SJSA1 (cell line): Measurements from ENCODE around the gene SIPA1L2. TPM values are rescaled to one million over a fixed set of nuclear protein-coding genes. Genes with fewer than 3 reads are reported as not detected.

ENCODE experiments used
- DNase-seq, 2 experiments: peaks; one replicate each; pipeline ENCODE4 v3.0.0-alpha.2; 2015 to 2020; ENCODE audit warnings: low spot score in 2 of 2, low read depth in 1 of 2
- H3K27ac ChIP-seq: fragments of 250-450 bp; sonication (Bioruptor Pico); 2 replicates; pipeline ENCODE4 v1.5.1; 2020; ENCODE audit warnings: mild to moderate bottlenecking, moderate library complexity
- H3K27me3 ChIP-seq: fragments of 250-450 bp; sonication (Bioruptor Pico); replicated peaks from 2 replicates; pipeline ENCODE4 v1.5.1; 2020; ENCODE audit warnings: mild to moderate bottlenecking, moderate library complexity
- H3K36me3 ChIP-seq: fragments of 250-450 bp; sonication (Bioruptor Pico); 2 replicates; pipeline ENCODE4 v1.5.1; 2020; ENCODE audit warnings: mild to moderate bottlenecking
- H3K4me1 ChIP-seq: fragments of 250-450 bp; sonication (Bioruptor Pico); replicated peaks from 2 replicates; pipeline ENCODE4 v1.6.1; 2021; ENCODE audit warnings: mild to moderate bottlenecking
- H3K4me3 ChIP-seq: fragments of 250-450 bp; sonication (Bioruptor Pico); 2 replicates; pipeline ENCODE4 v1.5.1; 2020; ENCODE audit warnings: mild to moderate bottlenecking
- H3K9me3 ChIP-seq: fragments of 250-450 bp; sonication (Bioruptor Pico); replicated peaks from 2 replicates; pipeline ENCODE4 v1.5.1; 2020; ENCODE audit warnings: mild to moderate bottlenecking
- total RNA-seq: library from RNA; depleted of rRNA; stranded (reverse); fragments of >200 nt; shearing (Covaris generic); gene quantifications from 2 replicates; pipeline ENCODE4 v1.2.3, GENCODE V29; 2014

Gene SIPA1L2
- total RNA-seq, 1 experiment from 2014 or later = 10.4 TPM

DNA sequence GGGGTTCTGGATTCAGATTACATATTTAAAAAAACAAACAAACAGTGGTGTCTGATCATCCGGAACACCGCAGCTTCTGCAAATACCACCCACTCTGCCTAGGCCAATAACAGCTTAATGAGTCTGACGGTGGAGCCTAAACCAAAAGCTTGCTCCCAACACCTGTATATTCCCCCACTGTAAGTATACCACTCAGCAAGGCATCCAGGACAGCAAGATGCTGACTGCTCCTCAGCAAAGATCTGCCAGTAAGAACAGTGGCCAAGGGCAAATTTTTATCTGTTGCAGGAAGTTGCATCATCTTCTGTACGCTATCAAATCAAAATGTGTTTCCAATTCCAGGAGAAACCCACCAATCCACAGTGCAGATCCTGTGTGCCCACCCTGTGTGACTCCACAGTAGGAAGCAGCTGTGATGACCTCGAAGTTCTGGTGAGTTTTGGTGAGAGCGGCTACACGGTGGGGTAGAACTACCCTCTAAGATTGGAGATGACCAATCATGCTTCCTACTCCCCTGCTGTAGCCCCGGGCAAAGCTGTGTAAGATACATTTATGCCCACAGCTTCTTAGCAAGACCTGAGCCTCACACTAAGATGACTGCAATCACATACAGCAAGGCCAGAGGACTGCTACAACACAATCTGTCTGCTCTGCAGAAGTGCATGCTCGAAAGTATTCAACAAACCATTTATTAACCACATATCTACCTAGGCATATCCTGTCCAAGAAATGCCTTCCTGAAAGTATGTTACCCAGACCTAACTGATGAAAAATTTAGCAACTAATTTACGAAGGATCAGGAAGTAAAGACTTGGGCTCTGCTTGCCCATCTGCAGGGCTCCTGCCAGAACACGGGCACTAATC, 30.5 kb downstream of the SIPA1L2 start:
- Histone ChIP-seq H3K4me1 (peaks cover 23% of the 10 kb centered on the region), H3K4me3 (no peak overlapping the region), H3K9me3 (no peaks in the 10 kb centered on the region), H3K27ac (no peak overlapping the region), H3K36me3 (no peaks in the 10 kb centered on the region), H3K27me3 (no peaks in the 10 kb centered on the region)
- peak in 1 of 2 experiments; percentile 22 for DNase-seq

DNA sequence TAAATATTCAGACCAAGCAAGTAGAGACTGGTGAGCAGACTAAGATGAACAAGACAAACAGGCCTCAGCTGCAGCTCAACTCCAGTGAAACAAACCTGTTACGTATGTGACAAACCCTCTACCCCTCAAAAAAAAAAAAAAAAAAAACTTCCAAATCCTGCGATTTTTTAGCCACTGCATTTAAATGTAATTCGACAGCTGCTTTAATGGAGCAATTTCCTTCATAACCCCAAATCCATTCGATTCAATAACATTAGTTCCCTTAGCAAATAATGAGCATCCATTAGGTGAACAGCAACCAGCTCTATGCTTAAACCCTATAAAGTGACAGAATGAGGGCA, 31.1 kb downstream of the SIPA1L2 start:
- no peak for DNase-seq
- Histone ChIP-seq H3K4me1 (peaks cover 23% of the 10 kb centered on the region), H3K36me3 (no peaks in the 10 kb centered on the region), H3K9me3 (no peaks in the 10 kb centered on the region), H3K27me3 (no peaks in the 10 kb centered on the region), H3K4me3 (no peak overlapping the region), H3K27ac (no peak overlapping the region)

DNA sequence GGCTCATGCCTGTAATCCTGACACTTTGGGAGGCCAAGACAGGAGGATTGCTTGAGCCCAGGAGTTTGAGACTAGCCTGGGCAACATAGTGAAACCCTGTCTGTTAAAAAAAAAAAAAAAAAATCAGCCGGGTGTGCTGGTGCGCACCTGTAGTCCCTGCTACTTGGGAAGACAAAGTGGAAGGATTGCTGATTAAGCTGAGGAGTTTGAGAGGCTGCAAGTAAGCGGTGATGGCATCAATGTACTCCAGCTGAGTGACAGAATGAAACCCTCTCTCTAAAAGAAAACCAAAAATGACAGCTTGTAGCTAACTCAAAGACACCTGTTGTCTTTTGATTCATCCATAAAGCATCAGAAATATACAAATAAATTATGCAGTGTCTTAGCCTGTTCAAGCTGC, 31.8 kb downstream of the SIPA1L2 start:
- no peak overlapping the region for H3K27ac ChIP-seq
- no peaks in the 10 kb centered on the region for H3K27me3 ChIP-seq
- no peak for DNase-seq
- H3K36me3 ChIP-seq = no peaks in the 10 kb centered on the region
- no peaks in the 10 kb centered on the region for H3K9me3 ChIP-seq
- H3K4me3 ChIP-seq = no peak overlapping the region
- peaks cover 23% of the 10 kb centered on the region for H3K4me1 ChIP-seq

DNA sequence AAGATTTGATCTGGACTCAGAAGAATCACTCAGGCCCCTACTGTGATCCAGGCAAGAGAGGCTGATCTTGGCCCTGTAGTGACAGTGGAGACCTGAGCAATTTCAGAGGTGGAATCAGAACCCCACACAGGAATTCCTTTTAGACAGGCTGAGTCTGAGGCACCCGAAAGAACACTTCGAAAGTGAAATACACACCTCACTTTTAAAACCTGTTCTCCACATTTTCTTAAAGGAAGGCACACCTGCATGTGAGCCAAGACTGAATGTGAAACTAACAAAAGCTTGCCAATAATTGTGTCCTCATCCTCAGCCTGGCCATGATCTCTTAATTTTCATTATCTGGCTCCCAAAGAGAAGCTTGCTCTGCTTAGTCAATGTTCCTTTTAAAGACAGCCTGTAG, 32.2 kb downstream of the SIPA1L2 start:
- Histone ChIP-seq H3K36me3 (no peaks in the 10 kb centered on the region), H3K4me3 (no peak overlapping the region), H3K27ac (no peak overlapping the region), H3K9me3 (no peaks in the 10 kb centered on the region), H3K4me1 (peaks cover 23% of the 10 kb centered on the region), H3K27me3 (no peaks in the 10 kb centered on the region)
- no peak for DNase-seq

DNA sequence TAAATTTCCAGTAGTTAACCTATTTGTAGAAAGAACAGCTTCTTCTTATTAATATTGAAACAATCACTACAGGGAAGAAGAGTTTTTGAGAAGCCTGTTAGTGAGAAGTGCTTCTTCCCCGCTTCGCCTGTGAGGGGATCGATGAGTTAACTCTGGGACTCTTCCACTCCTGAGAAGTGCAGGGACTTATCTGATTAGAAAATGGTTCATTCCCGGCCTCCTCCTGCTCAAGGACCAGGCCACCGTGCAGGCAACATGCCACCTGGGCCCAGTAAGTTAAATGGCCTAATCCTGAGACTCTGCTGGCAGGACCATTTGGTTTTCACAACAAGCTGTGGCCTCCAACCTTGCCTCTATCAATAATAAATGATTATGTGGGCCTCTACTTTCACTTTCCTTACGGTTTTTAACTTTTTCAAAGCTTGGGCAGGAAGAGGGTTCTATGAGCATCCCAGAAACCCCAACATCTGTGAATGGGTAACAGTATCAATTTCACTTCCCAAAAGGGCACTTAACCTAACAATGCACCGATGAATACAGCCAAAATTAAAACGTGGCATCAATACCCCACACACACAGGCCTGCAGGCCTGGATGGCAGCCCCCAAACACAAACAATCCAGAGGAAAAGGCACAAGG, 33.1 kb downstream of the SIPA1L2 start:
- peaks cover 23% of the 10 kb centered on the region for H3K4me1 ChIP-seq
- no peak overlapping the region for H3K27ac ChIP-seq
- H3K4me3 ChIP-seq = no peak overlapping the region
- no peak for DNase-seq
- H3K9me3 ChIP-seq = no peaks in the 10 kb centered on the region
- no peaks in the 10 kb centered on the region for H3K36me3 ChIP-seq
- no peaks in the 10 kb centered on the region for H3K27me3 ChIP-seq

DNA sequence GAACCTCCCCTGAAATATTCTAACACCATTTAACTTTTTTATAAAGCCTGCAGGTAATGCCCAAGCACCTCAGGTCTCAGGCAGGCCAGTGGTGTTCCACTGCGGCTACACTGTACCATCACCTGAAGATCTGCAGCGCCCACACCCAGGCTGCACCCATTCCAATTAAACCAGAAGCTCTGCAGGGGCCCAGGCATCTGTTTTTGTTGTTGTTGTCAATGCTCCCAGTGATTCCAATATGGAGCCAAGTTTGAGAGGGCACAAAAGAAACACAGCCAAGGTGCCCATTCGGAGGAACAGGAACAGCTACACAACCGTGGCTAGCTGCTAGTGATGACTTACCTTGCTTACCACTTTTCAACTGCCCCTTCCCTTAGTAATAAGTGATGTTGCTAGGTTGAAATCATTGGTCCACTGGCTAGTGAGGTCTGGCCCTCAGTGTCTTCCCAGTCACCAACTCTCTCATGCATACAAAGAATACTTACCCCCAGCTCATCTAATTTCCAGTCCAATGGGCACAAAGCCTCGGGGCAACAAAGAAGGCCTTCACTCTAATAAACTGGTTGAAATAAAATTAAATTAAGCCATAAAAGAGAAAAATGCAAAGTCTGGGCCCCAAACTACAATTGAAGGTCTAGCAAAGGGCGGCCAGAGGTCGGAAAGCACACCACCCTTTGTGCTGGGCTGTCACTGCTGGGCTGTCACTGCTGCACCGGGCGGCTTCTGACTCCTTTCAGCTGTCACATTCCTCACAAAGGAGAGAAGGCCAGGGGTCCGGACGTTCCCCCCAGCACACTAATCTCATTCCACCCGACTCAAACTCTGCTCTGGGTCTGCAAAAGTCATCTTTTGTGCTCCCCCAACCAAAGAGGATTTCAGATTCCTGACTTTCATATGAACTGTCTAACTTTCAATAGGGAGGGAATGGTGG, 34.9 kb downstream of the SIPA1L2 start:
- Histone ChIP-seq H3K4me1 (peaks cover 13% of the 10 kb centered on the region), H3K36me3 (no peaks in the 10 kb centered on the region), H3K27ac (no peak overlapping the region), H3K9me3 (no peaks in the 10 kb centered on the region), H3K27me3 (no peaks in the 10 kb centered on the region), H3K4me3 (no peak overlapping the region)
- no peak for DNase-seq

DNA sequence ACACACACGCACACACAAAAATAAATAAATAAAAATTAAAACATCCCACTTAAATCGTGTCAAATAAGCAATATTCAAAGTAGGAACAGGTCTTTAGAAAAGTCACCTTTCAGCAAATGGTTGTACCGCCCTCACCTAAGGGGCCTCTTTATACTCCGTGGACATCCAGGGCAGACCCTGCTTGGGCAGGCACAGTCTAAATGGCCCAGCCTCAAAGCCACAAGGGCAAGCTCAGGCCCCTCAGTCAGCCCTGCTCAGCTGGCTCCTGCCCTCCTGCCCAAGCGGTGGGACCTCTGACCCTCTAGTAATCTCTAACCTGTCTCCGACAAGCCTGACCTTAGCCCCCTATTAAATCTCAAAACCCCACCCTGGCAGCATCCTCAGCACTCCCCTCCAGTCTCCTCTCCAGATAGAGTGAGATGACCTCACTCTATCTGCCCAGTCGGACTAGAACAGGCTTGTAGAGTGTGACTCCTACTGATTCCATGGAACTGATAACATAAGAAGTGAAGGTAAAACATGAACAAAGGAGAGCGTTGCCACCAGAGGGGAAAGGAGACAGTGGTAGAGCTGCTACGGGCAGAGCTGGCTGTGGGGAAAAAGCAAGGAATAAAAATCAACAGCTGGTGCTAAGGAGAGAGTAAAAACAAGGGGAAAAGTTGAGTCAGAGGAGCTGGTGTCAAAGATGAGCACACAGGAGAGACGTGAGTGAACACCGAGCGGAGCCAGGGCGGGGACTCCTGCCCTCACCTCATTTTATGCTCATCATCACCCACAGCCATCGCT, 36.0 kb downstream of the SIPA1L2 start:
- Histone ChIP-seq H3K27ac (no peak overlapping the region), H3K4me3 (no peak overlapping the region), H3K9me3 (no peaks in the 10 kb centered on the region), H3K27me3 (no peaks in the 10 kb centered on the region), H3K36me3 (no peaks in the 10 kb centered on the region), H3K4me1 (peaks cover 1% of the 10 kb centered on the region)
- no peak for DNase-seq

DNA sequence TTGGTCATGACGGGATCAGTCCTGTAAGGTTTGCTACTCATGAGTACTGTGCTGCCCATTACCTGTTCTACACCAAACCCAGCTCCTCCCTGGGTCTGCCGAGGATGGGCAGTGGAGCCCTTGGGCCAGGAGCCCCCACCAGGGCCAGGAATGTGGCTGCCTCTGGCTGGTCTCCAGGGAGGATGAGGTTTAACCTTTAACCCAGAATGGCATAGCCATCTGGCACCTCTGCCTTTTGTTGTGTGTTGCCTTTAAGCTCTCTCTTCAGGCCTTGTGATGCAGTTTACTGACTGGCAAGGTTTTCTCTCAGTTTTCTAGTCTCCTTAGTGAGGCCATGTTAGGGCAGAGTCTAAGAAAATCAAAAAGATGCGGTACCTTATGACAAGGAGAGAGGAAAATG, 38.6 kb downstream of the SIPA1L2 start:
- H3K27me3 ChIP-seq = no peaks in the 10 kb centered on the region
- no peak for DNase-seq
- no peak overlapping the region for H3K27ac ChIP-seq
- H3K9me3 ChIP-seq = no peaks in the 10 kb centered on the region
- H3K4me3 ChIP-seq = no peak overlapping the region
- no peaks in the 10 kb centered on the region; the same call in 1 of the 2 replicates for H3K4me1 ChIP-seq
- H3K36me3 ChIP-seq = no peaks in the 10 kb centered on the region

DNA sequence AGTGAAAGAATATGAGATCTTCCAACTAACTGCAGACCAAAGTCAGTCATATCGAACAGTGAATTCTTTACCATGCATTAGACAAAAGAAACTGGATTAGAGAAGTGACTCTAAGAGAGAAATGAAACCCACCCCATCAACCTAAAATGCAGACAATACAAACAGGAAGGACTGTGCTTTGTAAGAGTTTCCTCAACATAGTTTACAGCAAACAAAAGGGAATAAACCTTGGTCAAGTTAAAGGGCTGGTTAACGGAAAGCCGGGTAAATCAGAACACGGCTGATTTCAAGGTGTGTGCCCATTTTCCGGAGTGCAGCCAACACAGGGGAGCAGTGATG, 39.2 kb downstream of the SIPA1L2 start:
- DNase-seq = no peak
- no peak overlapping the region for H3K4me3 ChIP-seq
- no peaks in the 10 kb centered on the region for H3K36me3 ChIP-seq
- no peaks in the 10 kb centered on the region; the same call in 1 of the 2 replicates for H3K4me1 ChIP-seq
- no peaks in the 10 kb centered on the region for H3K9me3 ChIP-seq
- no peak overlapping the region for H3K27ac ChIP-seq
- no peaks in the 10 kb centered on the region for H3K27me3 ChIP-seq

DNA sequence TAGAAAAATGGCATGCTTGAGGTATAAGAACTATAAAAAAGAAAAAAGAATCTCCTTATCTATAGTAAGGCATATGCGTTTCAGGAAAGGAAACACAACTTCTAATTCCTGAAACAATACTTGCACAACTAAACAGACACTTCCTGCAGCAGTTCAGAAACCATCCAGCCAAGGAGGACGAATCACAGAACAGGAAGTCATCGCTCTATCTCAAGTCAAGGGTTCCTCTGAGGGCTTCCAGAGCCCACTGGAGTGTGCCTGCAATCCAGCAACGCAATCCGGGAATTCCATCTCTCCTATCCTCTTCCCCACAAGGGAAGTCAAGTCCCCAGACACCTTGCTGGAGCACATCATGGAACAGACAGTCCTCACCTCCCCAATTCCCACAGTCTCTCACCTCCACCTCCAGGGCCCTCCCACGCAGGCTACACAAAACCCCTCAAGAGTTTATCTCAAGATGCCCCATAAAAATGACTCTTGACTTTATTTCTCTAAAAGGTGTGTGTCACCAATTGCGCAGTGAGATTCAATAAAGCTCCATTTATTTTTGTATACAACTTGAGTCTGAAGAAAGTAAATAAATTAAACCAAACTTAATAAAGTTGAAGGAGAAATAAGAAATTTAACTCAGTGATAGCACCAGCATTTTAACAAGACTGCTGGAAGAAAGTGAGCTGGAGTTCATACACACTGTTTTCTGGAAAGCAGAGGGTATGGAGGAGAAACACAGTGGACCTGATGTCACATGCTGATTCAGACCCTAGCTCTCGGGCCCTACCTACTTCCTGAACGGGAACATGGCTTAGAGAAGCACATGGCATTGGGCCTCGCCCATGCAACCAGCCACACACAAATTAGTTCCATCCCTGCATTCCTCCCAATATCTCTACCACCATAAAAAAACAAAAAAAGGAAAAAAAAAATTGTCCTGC, 39.9 kb downstream of the SIPA1L2 start:
- no peak for DNase-seq
- no peaks in the 10 kb centered on the region for H3K9me3 ChIP-seq
- no peak overlapping the region for H3K27ac ChIP-seq
- H3K27me3 ChIP-seq = no peaks in the 10 kb centered on the region
- H3K4me3 ChIP-seq = no peak overlapping the region
- no peaks in the 10 kb centered on the region for H3K36me3 ChIP-seq
- no peaks in the 10 kb centered on the region; the same call in 1 of the 2 replicates for H3K4me1 ChIP-seq

DNA sequence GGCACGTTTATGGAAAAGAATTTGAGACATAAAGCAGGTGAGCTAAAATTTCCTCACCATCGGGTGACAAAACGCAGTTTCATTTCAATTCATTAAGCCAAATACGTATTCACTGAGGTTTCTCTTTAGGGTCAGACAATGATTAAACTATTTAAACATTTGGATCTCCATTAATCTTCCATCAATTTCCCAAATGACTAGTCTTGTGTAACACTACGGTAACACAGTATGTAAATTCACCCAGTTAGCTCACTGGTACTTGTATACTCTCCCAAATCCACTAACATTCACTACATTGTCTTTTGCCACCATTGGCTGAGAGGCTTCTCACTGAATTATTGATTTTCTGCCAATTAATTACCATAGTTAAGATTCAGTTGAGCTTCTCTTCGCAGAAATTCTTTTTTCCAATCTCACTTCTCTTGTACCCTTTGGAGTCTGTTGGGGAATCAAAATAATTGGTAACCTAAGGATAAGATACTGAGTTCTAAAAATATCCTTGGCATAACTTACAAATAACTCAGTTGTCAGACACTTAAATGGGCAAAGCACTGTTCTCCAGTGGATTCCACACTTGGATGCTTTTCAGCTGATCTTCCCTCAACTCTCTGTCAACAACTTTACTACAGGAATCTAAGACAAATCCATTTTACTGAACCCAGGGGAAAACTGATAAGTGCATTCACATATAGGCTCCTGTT, 40.7 kb downstream of the SIPA1L2 start:
- no peak overlapping the region for H3K4me3 ChIP-seq
- no peak for DNase-seq
- H3K9me3 ChIP-seq = no peaks in the 10 kb centered on the region
- H3K27ac ChIP-seq = no peak overlapping the region
- H3K27me3 ChIP-seq = no peaks in the 10 kb centered on the region
- H3K4me1 ChIP-seq = no peaks in the 10 kb centered on the region; the same call in 1 of the 2 replicates
- H3K36me3 ChIP-seq = no peaks in the 10 kb centered on the region
